H1 (cell line): ENCODE data around the gene NDC1. TPM values are rescaled to one million over a fixed set of nuclear protein-coding genes. Genes with fewer than 3 reads are reported as not detected.

Experiments
- CTCF ChIA-PET: fragments of 300-600 bp; sonication (Branson Sonifier 250); formaldehyde crosslinking; loops from one replicate; lab custom pipeline; 2021; ENCODE audit not compliant: partially characterized antibody; lab: Charles Lee
- POLR2A ChIA-PET: fragments of 300-600 bp; sonication (Branson Sonifier 250); formaldehyde crosslinking; loops from one replicate; lab custom pipeline; 2021; ENCODE audit warnings: inconsistent platforms; ENCODE audit not compliant: partially characterized antibody; lab: Charles Lee
- DNase-seq, 2 experiments: peaks; one replicate each; pipeline versions ENCODE4 v3.0.0 to v3.0.0-alpha.2; 2010 to 2022; ENCODE audit warnings: low spot score in 2 of 2, low read depth in 1 of 2, mixed read lengths in 1 of 2
- FAIRE-seq: peaks from 2 replicates; lab custom pipeline; 2011; peaks lifted over from hg19 to GRCh38; lab: Jason Lieb, UNC
- H2AFZ ChIP-seq: 2 replicates; pipeline ENCODE4 v1.8.1; 2012; ENCODE audit warnings: low read length, inconsistent platforms
- H2AK5ac ChIP-seq: 2 replicates; pipeline ENCODE4 v1.6.1; 2013; ENCODE audit warnings: low read depth, low read length
- H2BK120ac ChIP-seq: replicated peaks from 2 replicates; pipeline ENCODE3; 2013; ENCODE audit warnings: low read depth, low read length, inconsistent platforms
- H2BK12ac ChIP-seq: 2 replicates; pipeline ENCODE4 v1.6.1; 2013; ENCODE audit warnings: low read depth, low read length
- H2BK15ac ChIP-seq: 2 replicates; pipeline ENCODE4 v1.6.1; 2013; ENCODE audit warnings: low read length
- H2BK20ac ChIP-seq: 2 replicates; pipeline ENCODE4 v1.6.1; 2013; ENCODE audit warnings: low read length
- H2BK5ac ChIP-seq: 2 replicates; pipeline ENCODE4 v1.6.1; 2013; ENCODE audit warnings: low read depth, low read length
- H3K14ac ChIP-seq: 2 replicates; pipeline ENCODE4 v1.6.1; 2013; ENCODE audit warnings: inconsistent platforms; ENCODE audit not compliant: insufficient read length
- H3K18ac ChIP-seq: 2 replicates; pipeline ENCODE4 v1.6.1; 2013; ENCODE audit warnings: low read length; ENCODE audit errors: extremely low read depth
- H3K23ac ChIP-seq: 2 replicates; pipeline ENCODE4 v1.6.1; 2013; ENCODE audit warnings: inconsistent platforms; ENCODE audit not compliant: insufficient read length
- H3K23me2 ChIP-seq: 2 replicates; pipeline ENCODE4 v1.6.1; 2013; ENCODE audit warnings: low read depth, low read length
- H3K27ac ChIP-seq: 2 replicates; pipeline ENCODE4 v1.6.1; 2011; ENCODE audit warnings: low read depth, low read length, inconsistent platforms
- H3K27me3 ChIP-seq, 4 experiments: replicated peaks in 1 of 4; 1 replicate in 1 of 4; 2 replicates in 3 of 4; pipeline versions ENCODE4 v1.6.1 to v1.8.1; 2011 to 2013; ENCODE audit warnings: low read length in 3 of 4, mild to moderate bottlenecking in 3 of 4, inconsistent platforms in 2 of 4, mixed read lengths in 2 of 4, moderate library complexity in 1 of 4; ENCODE audit not compliant: control insufficient read depth in 3 of 4, insufficient read depth in 3 of 4; ENCODE audit errors: extremely low read depth in 1 of 4
- H3K36me3 ChIP-seq, 4 experiments: 2 replicates each; pipeline versions ENCODE4 v1.6.1 to v1.8.1; 2011 to 2013; ENCODE audit warnings: mild to moderate bottlenecking in 4 of 4, low read length in 3 of 4, moderate library complexity in 2 of 4, control low read depth in 1 of 4, inconsistent platforms in 1 of 4; ENCODE audit not compliant: insufficient read depth in 4 of 4, control insufficient read depth in 2 of 4
- H3K4ac ChIP-seq: replicated peaks from 2 replicates; pipeline ENCODE3; 2013; ENCODE audit warnings: low read length, low read depth, mixed read lengths, inconsistent platforms; ENCODE audit not compliant: insufficient read length
- H3K4me1 ChIP-seq, 4 experiments: replicated peaks in 1 of 4; 1 replicate in 1 of 4; 2 replicates in 3 of 4; pipeline versions ENCODE4 v1.6.1 to v1.8.1; 2011 to 2013; ENCODE audit warnings: low read length in 3 of 4, inconsistent platforms in 2 of 4, mixed read lengths in 1 of 4; ENCODE audit not compliant: insufficient read depth in 4 of 4, control insufficient read depth in 3 of 4
- H3K4me2 ChIP-seq, 2 experiments: 2 replicates each; pipeline versions ENCODE4 v1.6.1 to v1.8.1; 2011 to 2013; ENCODE audit warnings: low read depth in 2 of 2, low read length in 2 of 2, control low read depth in 1 of 2, inconsistent platforms in 1 of 2, mild to moderate bottlenecking in 1 of 2; ENCODE audit not compliant: insufficient read depth in 1 of 2
- H3K4me3 ChIP-seq, 4 experiments: fragments of 200-600, 300-600 bp in 1 of 4; sonication (generic), shearing (Covaris generic), sonication (Bioruptor Twin) in 1 of 4; 2 replicates each; pipeline versions ENCODE4 v1.5.1 to v1.8.1; 2011 to 2016; ENCODE audit warnings: low read length in 4 of 4, low read depth in 3 of 4, control low read depth in 2 of 4, inconsistent platforms in 2 of 4, mild to moderate bottlenecking in 2 of 4, mixed read lengths in 1 of 4, moderate library complexity in 1 of 4; ENCODE audit not compliant: insufficient read depth in 2 of 4; ENCODE audit errors: extremely low read depth in 1 of 4
- H3K56ac ChIP-seq: replicated peaks from 2 replicates; pipeline ENCODE3; 2013; ENCODE audit warnings: low read depth, mild to moderate bottlenecking, mixed read lengths, low read length, inconsistent platforms; ENCODE audit not compliant: insufficient read length
- H3K79me1 ChIP-seq: 2 replicates; pipeline ENCODE4 v1.6.1; 2013; ENCODE audit warnings: low read depth, low read length, control low read depth
- H3K79me2 ChIP-seq, 2 experiments: 2 replicates each; pipeline versions ENCODE4 v1.6.1 to v1.8.1; 2012 to 2013; ENCODE audit warnings: low read length in 2 of 2, mild to moderate bottlenecking in 2 of 2, inconsistent platforms in 1 of 2; ENCODE audit not compliant: insufficient read depth in 2 of 2, control insufficient read depth in 1 of 2
- H3K9ac ChIP-seq, 4 experiments: replicated peaks in 1 of 4; 1 replicate in 1 of 4; 2 replicates in 3 of 4; pipeline versions ENCODE4 v1.6.1 to v1.8.1; 2011 to 2013; ENCODE audit warnings: low read depth in 3 of 4, low read length in 3 of 4, control low read depth in 2 of 4, mild to moderate bottlenecking in 2 of 4, moderate library complexity in 2 of 4, inconsistent platforms in 1 of 4; ENCODE audit errors: extremely low read depth in 1 of 4
- H3K9me3 ChIP-seq, 2 experiments: 2 replicates each; pipeline versions ENCODE4 v1.6.1 to v1.8.1; 2012 to 2013; ENCODE audit warnings: mild to moderate bottlenecking in 2 of 2, moderate library complexity in 2 of 2, control low read depth in 1 of 2, inconsistent platforms in 1 of 2, low read depth in 1 of 2, low read length in 1 of 2, mixed read lengths in 1 of 2; ENCODE audit not compliant: insufficient read depth in 2 of 2
- H4K20me1 ChIP-seq, 2 experiments: replicated peaks in 1 of 2; 2 replicates each; pipeline versions ENCODE3 to v1.8.1; 2011 to 2013; ENCODE audit warnings: inconsistent platforms in 2 of 2, low read length in 2 of 2, mild to moderate bottlenecking in 1 of 2; ENCODE audit not compliant: insufficient read depth in 2 of 2, control insufficient read depth in 1 of 2
- H4K5ac ChIP-seq: 2 replicates; pipeline ENCODE4 v1.6.1; 2013; ENCODE audit warnings: low read length, low read depth, mixed read lengths, inconsistent platforms; ENCODE audit not compliant: insufficient read length
- H4K8ac ChIP-seq: 2 replicates; pipeline ENCODE4 v1.8.0; 2013; ENCODE audit warnings: mild to moderate bottlenecking, moderate library complexity, low read length, inconsistent platforms; ENCODE audit not compliant: insufficient read depth; ENCODE audit errors: extremely low read depth
- H4K91ac ChIP-seq: replicated peaks from 2 replicates; pipeline ENCODE3; 2013; ENCODE audit warnings: low read length, mixed read lengths, inconsistent platforms; ENCODE audit not compliant: insufficient read length
- ASH2L ChIP-seq: fragments of 200-600, 300-600 bp; sonication (generic); IDR thresholded peaks from one replicate; pipeline ENCODE4 v1.7.1; 2017; ENCODE audit warnings: low read length
- ATF3 ChIP-seq: IDR thresholded peaks from 2 replicates; pipeline ENCODE4 v1.6.1; 2011; ENCODE audit warnings: low read depth, mild to moderate bottlenecking, low read length; ENCODE audit not compliant: insufficient read depth
- CEBPB ChIP-seq: IDR thresholded peaks from 2 replicates; pipeline ENCODE4 v1.6.1; 2012; ENCODE audit warnings: low read depth, low read length
- CREB1 ChIP-seq: IDR thresholded peaks from 2 replicates; pipeline ENCODE4 v1.6.1; 2012; ENCODE audit warnings: inconsistent platforms
- EP300 ChIP-seq, 2 experiments: IDR thresholded peaks; 1 replicate in 1 of 2; 2 replicates in 1 of 2; pipeline ENCODE4 v1.6.1; 2011 to 2012; ENCODE audit warnings: low read depth in 2 of 2, low read length in 2 of 2, mild to moderate bottlenecking in 2 of 2, borderline replicate concordance in 1 of 2, inconsistent platforms in 1 of 2, moderate library complexity in 1 of 2
- HDAC6 ChIP-seq: IDR thresholded peaks from one replicate; pipeline ENCODE4 v1.7.1; 2012; ENCODE audit warnings: low read depth, mild to moderate bottlenecking, inconsistent platforms, low read length, moderate library complexity
- KDM5A ChIP-seq: fragments of 200-600 bp; IDR thresholded peaks from 2 replicates; pipeline ENCODE4 v1.7.1; 2012; ENCODE audit warnings: mild to moderate bottlenecking, low read length, inconsistent platforms, mixed read lengths
- MAFK ChIP-seq: IDR thresholded peaks from 2 replicates; pipeline ENCODE4 v1.6.1; 2012; ENCODE audit warnings: low read depth, mild to moderate bottlenecking, improper control_type of control experiment, low read length
- SIX5 ChIP-seq: IDR thresholded peaks from 2 replicates; pipeline ENCODE4 v1.6.1; 2011; ENCODE audit warnings: mild to moderate bottlenecking, low read depth, low read length
- SRF ChIP-seq: IDR thresholded peaks from 2 replicates; pipeline ENCODE4 v1.6.1; 2011; ENCODE audit warnings: mild to moderate bottlenecking, low read depth, low read length, moderate library complexity
- SUZ12 ChIP-seq: fragments of 200-600 bp; sonication (generic); IDR thresholded peaks from 2 replicates; pipeline ENCODE4 v1.6.1; 2012; ENCODE audit warnings: mild to moderate bottlenecking, inconsistent platforms, low read length, moderate library complexity, mixed read lengths
- TEAD4 ChIP-seq: IDR thresholded peaks from 2 replicates; pipeline ENCODE4 v1.6.1; 2012; ENCODE audit warnings: low read depth, low read length, inconsistent platforms, mixed read lengths
- USF2 ChIP-seq: IDR thresholded peaks from 2 replicates; pipeline ENCODE4 v1.6.1; 2011; ENCODE audit warnings: low read length, improper control_type of control experiment
- ZNF274 ChIP-seq: IDR thresholded peaks from 2 replicates; pipeline ENCODE4 v1.7.0; 2012; ENCODE audit warnings: low read length, borderline replicate concordance; ENCODE audit errors: extremely low read depth
- WGBS, 2 experiments: shearing (Covaris generic) in 1 of 2; methylation state at CpG; one replicate each; pipeline versions ENCODE4 v1.1.6 to v1.1.7; 2013 to 2015; ENCODE audit warnings: low lambda C conversion rate in 2 of 2, mixed read lengths in 2 of 2, inconsistent platforms in 1 of 2, low coverage in 1 of 2, missing lambda C conversion rate in 1 of 2; ENCODE audit not compliant: insufficient replicate concordance in 2 of 2, insufficient coverage in 1 of 2, insufficient read length in 1 of 2; ENCODE audit errors: extremely low coverage in 1 of 2, missing lambda C conversion rate in 1 of 2; 5-methylcytosine and 5-hydroxymethylcytosine counted together
- polyA plus RNA-seq, 7 experiments: library from polyadenylated mRNA; depleted of rRNA in 3 of 7; stranded (reverse) in 5 of 7; unstranded in 2 of 7; fragments of >200 nt in 5 of 7; fragments of 200-250 nt in 2 of 7; gene quantifications; 1 replicate in 5 of 7; 2 replicates in 1 of 7; 4 replicates in 1 of 7; pipeline versions ENCODE4 v1.2.1 to v1.2.3, GENCODE V29; 2011 to 2013; ENCODE audit warnings: missing spikeins in 2 of 7, mixed read lengths in 2 of 7
- total RNA-seq: library from RNA; stranded (reverse); fragmentation: NEBNext Ultra II Directional; extraction: Animal tissue kit (Norgen Biotek cat#: 25700); gene quantifications from 2 replicates; pipeline ENCODE4 v1.2.1, GENCODE V29; 2021

The NDC1 gene
- total and polyA plus RNA-seq, 2 of the 8 experiments (the other 6 are each of a cell fraction or from before 2014, with no cell fraction given), result 62.9 to 66.1 TPM

- H3K56ac ChIP-seq, result no peak overlapping the region
- H2BK12ac ChIP-seq, result no peak overlapping the region
- no peak overlapping the region for H2AK5ac ChIP-seq
- no peak overlapping the region for H3K4me2 ChIP-seq
- no peak overlapping the region for H2BK15ac ChIP-seq
- no peaks in the 10 kb centered on the region for H3K36me3 ChIP-seq
- WGBS, 2 experiments, result 84% methylated on average over 4 of the region's 4 CpGs; no CpG with 5 or more reads in 1 of the 2 experiments
- H4K20me1 ChIP-seq, result no peaks in the 10 kb centered on the region
- no peak overlapping the region for H2BK120ac ChIP-seq
- H3K14ac ChIP-seq, result no peak overlapping the region
- no peak overlapping the region for H3K27ac ChIP-seq
- CTCF ChIA-PET, result interaction anchor here (0.9 to 1.8 kb wide), 6 partner anchors 9 to 235 kb away, joined by 3 to 13 read pairs (median 4); no protein-coding TSS in a partner anchor
- no peaks in the 10 kb centered on the region for H3K9me3 ChIP-seq
- no peak overlapping the region for H3K23ac ChIP-seq
- no peak overlapping the region for H4K5ac ChIP-seq
- H3K9ac ChIP-seq, result no peak overlapping the region
- no peak for DNase-seq
- no peak overlapping the region for H2BK5ac ChIP-seq
- peaks cover 0 to 3% (median 1%) of the 10 kb centered on the region in 4 experiments; a peak in 4 of 7 replicates for H3K4me1 ChIP-seq
- H3K79me2 ChIP-seq, result no peaks in the 10 kb centered on the region
- TF ChIP-seq MAFK (no peak), USF2 (no peak), KDM5A (no peak), SUZ12 (no peak), SRF (no peak), ZNF274 (no peak), SIX5 (no peak), ATF3 (no peak), ASH2L (no peak), EP300 (IDR thresholded peaks at IDR 0.05; ENCODE audit: borderline replicate concordance in 1 of 2, low read depth in 2 of 2, low read length in 2 of 2) (no peak), HDAC6 (no peak), CREB1 (no peak), TEAD4 (no peak), CEBPB (no peak)
- TF ChIP-seq, all 59 proteins: peak for 0
- Histone ChIP-seq H2BK20ac (no peak overlapping the region), H3K79me1 (no peaks in the 10 kb centered on the region), H3K4me3 (no peak overlapping the region), H3K18ac (no peak overlapping the region), H2AFZ (no peak overlapping the region), H4K8ac (no peak overlapping the region), H3K27me3 (no peaks in the 10 kb centered on the region; a peak in 1 of 7 replicates), H3K4ac (no peak overlapping the region), H3K23me2 (no peaks in the 10 kb centered on the region; the same call in 1 of the 2 replicates), H4K91ac (no peak overlapping the region)
- POLR2A ChIA-PET, result no interaction called here
- FAIRE-seq, result no peak
These were observed 117.0 kb downstream of the NDC1 start for GRCh38 chr1:53721088-53721487.
